ENCODE results near the gene DBH.
A peak's percentile ranks its signal among the peaks of the same experiment; 100 is the strongest.

The DBH gene

DNA sequence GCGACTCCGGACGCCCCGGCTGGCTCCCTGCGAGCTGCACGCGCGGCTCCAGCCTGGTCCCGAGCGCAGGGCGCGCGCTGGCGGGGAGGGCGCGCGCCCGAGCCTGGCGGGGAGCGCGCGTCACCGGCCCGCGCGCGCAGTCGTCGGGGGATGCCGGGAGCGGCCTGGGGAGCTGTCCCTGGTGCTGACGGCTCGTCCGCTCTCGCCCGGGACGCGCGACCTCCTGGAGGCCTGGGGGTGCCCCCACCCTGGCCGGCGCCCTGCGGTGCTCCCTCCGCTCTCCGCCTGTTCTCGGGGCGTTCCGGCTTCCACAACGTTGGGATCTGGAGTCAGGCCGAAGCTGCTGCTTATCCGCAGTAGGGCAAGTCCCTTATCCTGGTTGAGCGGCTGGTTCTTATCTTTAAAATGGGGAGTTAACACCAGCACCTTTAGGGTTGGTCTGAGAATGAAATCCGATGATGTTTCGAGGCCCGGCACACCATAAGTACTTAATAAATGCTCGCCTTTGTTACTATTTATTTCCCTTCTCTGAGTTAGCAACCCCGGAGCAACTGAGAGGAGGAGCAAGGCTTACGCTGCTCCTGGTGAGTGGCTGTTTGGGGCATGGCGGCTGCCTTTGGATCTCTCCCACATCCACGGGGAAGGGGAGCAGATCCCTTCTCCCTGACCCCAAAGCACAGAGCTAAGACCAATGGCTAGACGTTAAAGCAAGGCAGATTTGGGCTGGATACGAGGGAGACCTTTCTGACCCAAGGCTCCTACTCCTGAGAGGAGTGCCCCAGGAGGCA, 26.7 kb upstream of the DBH start, which contains the start of gene FAM163B:
TSS of gene FAM163B (minus strand) at position 79 of the 788 bp plus-strand sequence. CDS start 29,166 bp downstream, outside the sequence.
- peaks cover 3% of the 10 kb centered on the region for H3K27me3 ChIP-seq (ENCODE audit: insufficient read depth, poor library complexity, severe bottlenecking)
- DNase-seq (ENCODE audit: low read depth in 1 of 2, low spot score in 1 of 2), result no peak
- H3K4me3 ChIP-seq (replicated peaks; ENCODE audit: insufficient read depth, low read length), result no peak within 1 kb of the TSS
- no peak within 1 kb of the TSS for H3K27ac ChIP-seq (replicated peaks)
- no peak for TF ChIP-seq SPI1 (IDR thresholded peaks at IDR 0.05; ENCODE audit: borderline replicate concordance, low read depth)
- TF ChIP-seq, protein P1, sequence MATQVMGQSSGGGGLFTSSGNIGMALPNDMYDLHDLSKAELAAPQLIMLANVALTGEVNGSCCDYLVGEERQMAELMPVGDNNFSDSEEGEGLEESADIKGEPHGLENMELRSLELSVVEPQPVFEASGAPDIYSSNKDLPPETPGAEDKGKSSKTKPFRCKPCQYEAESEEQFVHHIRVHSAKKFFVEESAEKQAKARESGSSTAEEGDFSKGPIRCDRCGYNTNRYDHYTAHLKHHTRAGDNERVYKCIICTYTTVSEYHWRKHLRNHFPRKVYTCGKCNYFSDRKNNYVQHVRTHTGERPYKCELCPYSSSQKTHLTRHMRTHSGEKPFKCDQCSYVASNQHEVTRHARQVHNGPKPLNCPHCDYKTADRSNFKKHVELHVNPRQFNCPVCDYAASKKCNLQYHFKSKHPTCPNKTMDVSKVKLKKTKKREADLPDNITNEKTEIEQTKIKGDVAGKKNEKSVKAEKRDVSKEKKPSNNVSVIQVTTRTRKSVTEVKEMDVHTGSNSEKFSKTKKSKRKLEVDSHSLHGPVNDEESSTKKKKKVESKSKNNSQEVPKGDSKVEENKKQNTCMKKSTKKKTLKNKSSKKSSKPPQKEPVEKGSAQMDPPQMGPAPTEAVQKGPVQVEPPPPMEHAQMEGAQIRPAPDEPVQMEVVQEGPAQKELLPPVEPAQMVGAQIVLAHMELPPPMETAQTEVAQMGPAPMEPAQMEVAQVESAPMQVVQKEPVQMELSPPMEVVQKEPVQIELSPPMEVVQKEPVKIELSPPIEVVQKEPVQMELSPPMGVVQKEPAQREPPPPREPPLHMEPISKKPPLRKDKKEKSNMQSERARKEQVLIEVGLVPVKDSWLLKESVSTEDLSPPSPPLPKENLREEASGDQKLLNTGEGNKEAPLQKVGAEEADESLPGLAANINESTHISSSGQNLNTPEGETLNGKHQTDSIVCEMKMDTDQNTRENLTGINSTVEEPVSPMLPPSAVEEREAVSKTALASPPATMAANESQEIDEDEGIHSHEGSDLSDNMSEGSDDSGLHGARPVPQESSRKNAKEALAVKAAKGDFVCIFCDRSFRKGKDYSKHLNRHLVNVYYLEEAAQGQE (IDR thresholded peaks at IDR 0.05; ENCODE audit: insufficient replicate concordance, low read depth), result peak; percentile 87
- TF ChIP-seq, protein P2, sequence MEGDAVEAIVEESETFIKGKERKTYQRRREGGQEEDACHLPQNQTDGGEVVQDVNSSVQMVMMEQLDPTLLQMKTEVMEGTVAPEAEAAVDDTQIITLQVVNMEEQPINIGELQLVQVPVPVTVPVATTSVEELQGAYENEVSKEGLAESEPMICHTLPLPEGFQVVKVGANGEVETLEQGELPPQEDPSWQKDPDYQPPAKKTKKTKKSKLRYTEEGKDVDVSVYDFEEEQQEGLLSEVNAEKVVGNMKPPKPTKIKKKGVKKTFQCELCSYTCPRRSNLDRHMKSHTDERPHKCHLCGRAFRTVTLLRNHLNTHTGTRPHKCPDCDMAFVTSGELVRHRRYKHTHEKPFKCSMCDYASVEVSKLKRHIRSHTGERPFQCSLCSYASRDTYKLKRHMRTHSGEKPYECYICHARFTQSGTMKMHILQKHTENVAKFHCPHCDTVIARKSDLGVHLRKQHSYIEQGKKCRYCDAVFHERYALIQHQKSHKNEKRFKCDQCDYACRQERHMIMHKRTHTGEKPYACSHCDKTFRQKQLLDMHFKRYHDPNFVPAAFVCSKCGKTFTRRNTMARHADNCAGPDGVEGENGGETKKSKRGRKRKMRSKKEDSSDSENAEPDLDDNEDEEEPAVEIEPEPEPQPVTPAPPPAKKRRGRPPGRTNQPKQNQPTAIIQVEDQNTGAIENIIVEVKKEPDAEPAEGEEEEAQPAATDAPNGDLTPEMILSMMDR (IDR thresholded peaks at IDR 0.05; ENCODE audit: insufficient read depth, low read length), result no peak

DNA sequence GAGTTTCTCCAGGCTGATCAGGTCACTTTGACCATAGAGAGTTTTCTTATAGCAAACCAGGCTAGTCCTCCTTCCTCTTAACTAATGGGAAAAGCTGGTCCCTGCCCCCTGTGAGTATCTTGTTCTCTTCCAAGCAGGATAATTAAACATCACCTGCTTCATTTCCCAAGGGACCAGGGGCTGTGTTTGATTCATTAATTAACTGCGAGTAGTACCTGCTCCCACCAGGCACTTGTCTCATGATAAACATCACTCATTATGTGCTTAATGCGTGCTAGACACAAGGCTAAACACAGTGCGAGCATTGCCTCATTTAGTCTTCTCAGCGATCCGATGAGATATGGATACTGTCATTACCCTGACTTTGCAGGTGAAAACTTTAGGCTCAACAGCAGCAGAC, 25.3 kb upstream of the DBH start:
- H3K27ac ChIP-seq (replicated peaks), result no peak overlapping the region
- peaks cover 5% of the 10 kb centered on the region for H3K27me3 ChIP-seq (ENCODE audit: insufficient read depth, poor library complexity, severe bottlenecking)
- H3K4me3 ChIP-seq (replicated peaks; ENCODE audit: insufficient read depth, low read length), result no peak overlapping the region
- no peak for DNase-seq (ENCODE audit: low read depth in 1 of 2, low spot score in 1 of 2)
- TF ChIP-seq, protein P2 (IDR thresholded peaks at IDR 0.05; ENCODE audit: insufficient read depth, low read length), result no peak
- TF ChIP-seq, protein P1 (IDR thresholded peaks at IDR 0.05; ENCODE audit: insufficient replicate concordance, low read depth), result no peak

DNA sequence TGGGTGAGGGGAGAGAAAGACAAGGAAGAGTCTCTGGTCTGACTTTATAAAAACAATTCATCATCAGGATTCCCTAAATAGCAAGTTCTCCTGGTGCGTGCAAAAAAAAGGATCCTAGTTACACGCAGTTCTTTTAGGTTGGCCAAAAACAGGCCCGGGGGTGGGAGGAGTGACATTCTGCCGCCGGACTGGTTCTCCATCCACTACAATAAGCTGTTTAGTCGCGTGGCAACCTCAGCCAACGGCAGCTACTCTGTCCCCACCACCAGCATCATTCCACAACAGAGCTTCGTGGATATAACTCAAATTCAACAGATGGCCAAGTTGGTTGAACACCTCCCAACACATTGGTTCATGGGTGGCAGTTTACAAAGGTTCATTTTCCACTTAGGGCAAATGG, 24.1 kb upstream of the DBH start:
- H3K27ac ChIP-seq (replicated peaks), result no peak overlapping the region
- H3K4me3 ChIP-seq (replicated peaks; ENCODE audit: insufficient read depth, low read length), result no peak overlapping the region
- TF ChIP-seq, protein P1 (IDR thresholded peaks at IDR 0.05; ENCODE audit: insufficient replicate concordance, low read depth), result no peak
- TF ChIP-seq POLR2AphosphoS5 (IDR thresholded peaks at IDR 0.05; ENCODE audit: low read depth), result no peak
- TF ChIP-seq, protein P2 (IDR thresholded peaks at IDR 0.05; ENCODE audit: insufficient read depth, low read length), result no peak
- no peak for TF ChIP-seq GABPA (IDR thresholded peaks at IDR 0.05; ENCODE audit: low read depth)
- no peak for TF ChIP-seq SPI1 (IDR thresholded peaks at IDR 0.05; ENCODE audit: borderline replicate concordance, low read depth)
- DNase-seq (ENCODE audit: low read depth in 1 of 2, low spot score in 1 of 2), result no peak
- peaks cover 2% of the 10 kb centered on the region for H3K27me3 ChIP-seq (ENCODE audit: insufficient read depth, poor library complexity, severe bottlenecking)
